Adrenal gland (tissue), 5 donors: ENCODE data around the gene PON3.

ENCODE experiments used
- POLR2A ChIP-seq, 2 donors: fragments of 450-650 bp; IDR thresholded peaks; one replicate each; pipeline ENCODE4 v1.6.1; 2017; ENCODE audit warnings: antibody characterized with exemption in 2 of 2, mild to moderate bottlenecking in 2 of 2, moderate library complexity in 1 of 2
- TF ChIP-seq, protein P1 (sequence below), 6 experiments: fragments of 450-650 bp in 4 of 6; fragments of 200-600 bp in 2 of 6; sonication (generic) in 1 of 6; IDR thresholded peaks; 1 replicate in 5 of 6; 2 replicates in 1 of 6; pipeline versions ENCODE4 v1.5.1 to v1.8.0; 2016 to 2021; ENCODE audit warnings: antibody characterized with exemption in 6 of 6, mild to moderate bottlenecking in 2 of 6, moderate library complexity in 1 of 6
- donor health status: DM: no; HTN: no; CAD: no.

- TF ChIP-seq, protein P1, sequence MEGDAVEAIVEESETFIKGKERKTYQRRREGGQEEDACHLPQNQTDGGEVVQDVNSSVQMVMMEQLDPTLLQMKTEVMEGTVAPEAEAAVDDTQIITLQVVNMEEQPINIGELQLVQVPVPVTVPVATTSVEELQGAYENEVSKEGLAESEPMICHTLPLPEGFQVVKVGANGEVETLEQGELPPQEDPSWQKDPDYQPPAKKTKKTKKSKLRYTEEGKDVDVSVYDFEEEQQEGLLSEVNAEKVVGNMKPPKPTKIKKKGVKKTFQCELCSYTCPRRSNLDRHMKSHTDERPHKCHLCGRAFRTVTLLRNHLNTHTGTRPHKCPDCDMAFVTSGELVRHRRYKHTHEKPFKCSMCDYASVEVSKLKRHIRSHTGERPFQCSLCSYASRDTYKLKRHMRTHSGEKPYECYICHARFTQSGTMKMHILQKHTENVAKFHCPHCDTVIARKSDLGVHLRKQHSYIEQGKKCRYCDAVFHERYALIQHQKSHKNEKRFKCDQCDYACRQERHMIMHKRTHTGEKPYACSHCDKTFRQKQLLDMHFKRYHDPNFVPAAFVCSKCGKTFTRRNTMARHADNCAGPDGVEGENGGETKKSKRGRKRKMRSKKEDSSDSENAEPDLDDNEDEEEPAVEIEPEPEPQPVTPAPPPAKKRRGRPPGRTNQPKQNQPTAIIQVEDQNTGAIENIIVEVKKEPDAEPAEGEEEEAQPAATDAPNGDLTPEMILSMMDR (IDR thresholded peaks at IDR 0.05): no peak
- TF ChIP-seq POLR2A (IDR thresholded peaks at IDR 0.05): no peak
Observed at GRCh38 chr7:95440394-95441038, 44.3 kb upstream of the PON3 start.
